HK-2 (cell line): ENCODE results near the gene EGFLAM.

Experiments used
- DNase-seq: peaks from one replicate; pipeline ENCODE4 v3.0.0-alpha.2; 2018; ENCODE audit not compliant: unreplicated experiment

The EGFLAM gene

GRCh38 chr5:38471709-38472108, 213.3 kb downstream of the EGFLAM start:
- DNase-seq = no peak

GRCh38 chr5:38472541-38472940, 214.2 kb downstream of the EGFLAM start:
- no peak for DNase-seq

- DNase-seq = no peak
These were observed 214.6 kb downstream of the EGFLAM start for GRCh38 chr5:38473008-38473407.

GRCh38 chr5:38478166-38478565, 219.8 kb downstream of the EGFLAM start:
- DNase-seq = no peak

- no peak for DNase-seq
These were observed 220.5 kb downstream of the EGFLAM start for GRCh38 chr5:38478878-38479277.

GRCh38 chr5:38479315-38479904, 221.1 kb downstream of the EGFLAM start:
- no peak for DNase-seq

- DNase-seq = no peak
These were observed 225.5 kb downstream of the EGFLAM start for GRCh38 chr5:38483805-38484398.

- no peak for DNase-seq
These were observed 235.8 kb downstream of the EGFLAM start for GRCh38 chr5:38494175-38494574.

- no peak for DNase-seq
These were observed 236.4 kb downstream of the EGFLAM start for GRCh38 chr5:38494763-38495162.

- DNase-seq = no peak
These were observed 239.6 kb downstream of the EGFLAM start for GRCh38 chr5:38497946-38498345.

GRCh38 chr5:38500573-38501260, 242.4 kb downstream of the EGFLAM start:
- DNase-seq = peak; percentile 9

- no peak for DNase-seq
These were observed 247.9 kb downstream of the EGFLAM start for GRCh38 chr5:38506302-38506701.

GRCh38 chr5:38509185-38509584, 250.8 kb downstream of the EGFLAM start:
- no peak for DNase-seq
